Right atrium auricular region (tissue), 2 donors: ENCODE data around the gene NFE2L3. TPM values are rescaled to one million over a fixed set of nuclear protein-coding genes. Genes with fewer than 3 reads are reported as not detected.
"Not testable (repeated sequence)": the region's sequence is repeated elsewhere in the genome, so short reads cannot be mapped to it uniquely, and the experiment has no call there.

ENCODE experiments used
- DNase-seq: peaks from one replicate; pipeline ENCODE4 v3.0.0-alpha.2; 2019; ENCODE audit warnings: low spot score
- H3K27ac ChIP-seq, 2 donors: fragments of 200-600 bp; sonication (generic); 1 replicate in 1 of 2; 2 replicates in 1 of 2; pipeline ENCODE4 v1.5.1; 2016 to 2019
- H3K27me3 ChIP-seq, 2 donors: fragments of 200-600 bp; sonication (generic); one replicate each; pipeline versions ENCODE4 v1.5.1 to v1.6.0; 2017 to 2019
- H3K36me3 ChIP-seq: fragments of 200-600 bp; sonication (generic); one replicate; pipeline ENCODE4 v1.5.1; 2016
- H3K4me1 ChIP-seq, 2 donors: fragments of 200-600 bp; sonication (generic); one replicate each; pipeline versions ENCODE4 v1.5.1 to v1.6.0; 2017 to 2019
- H3K4me3 ChIP-seq, 2 donors: fragments of 200-600 bp; sonication (generic); 1 replicate in 1 of 2; 2 replicates in 1 of 2; pipeline ENCODE4 v1.5.1; 2017 to 2019; ENCODE audit warnings: mild to moderate bottlenecking in 1 of 2, moderate library complexity in 1 of 2
- H3K9me3 ChIP-seq, 2 donors: fragments of 200-600 bp; sonication (generic); one replicate each; pipeline ENCODE4 v1.5.1; 2019
- CTCF ChIP-seq, 2 donors: fragments of 200-600 bp; sonication (generic); IDR thresholded peaks; one replicate each; pipeline ENCODE4 v1.5.1; 2019; ENCODE audit warnings: antibody characterized with exemption in 2 of 2
- total RNA-seq, 2 donors: library from RNA; depleted of rRNA; stranded (reverse); fragments of >200 nt; gene quantifications; one replicate each; pipeline ENCODE4 v1.1.0, GENCODE V29; 2016

NFE2L3 gene
- total RNA-seq, 2 donors from 2014 or later = 0.63 to 1.8 TPM

GRCh38 chr7:26149391-26149977 lies 2.5 kb upstream of the NFE2L3 start:
- peaks cover 11 to 18% of the 10 kb centered on the region in 2 donors for H3K27me3 ChIP-seq

GRCh38 chr7:26151096-26151495 lies 902 bp upstream of the NFE2L3 start:
- TF ChIP-seq CTCF (IDR thresholded peaks at IDR 0.05) = no peak
- Histone ChIP-seq H3K4me3 (no peak overlapping the region), H3K9me3 (no peaks in the 10 kb centered on the region), H3K4me1 (peaks cover 0 to 18% of the 10 kb centered on the region in 2 donors), H3K27ac (no peak overlapping the region), H3K27me3 (peaks cover 11 to 18% of the 10 kb centered on the region in 2 donors), H3K36me3 (no peaks in the 10 kb centered on the region)
- no peak for DNase-seq

More at GRCh38 chr7:26149391-26149977, 2.5 kb upstream of the NFE2L3 start:
- Histone ChIP-seq H3K4me3 (no peak overlapping the region), H3K27ac (no peak overlapping the region), H3K36me3 (no peaks in the 10 kb centered on the region), H3K4me1 (peaks cover 0 to 13% of the 10 kb centered on the region in 2 donors), H3K9me3 (no peaks in the 10 kb centered on the region)
- no peak for TF ChIP-seq CTCF (IDR thresholded peaks at IDR 0.05)
- no peak for DNase-seq

- Histone ChIP-seq H3K9me3 (no peaks in the 10 kb centered on the region), H3K36me3 (no peaks in the 10 kb centered on the region), H3K4me1 (peaks cover 0 to 18% of the 10 kb centered on the region in 2 donors), H3K27me3 (peaks cover 11 to 18% of the 10 kb centered on the region in 2 donors), H3K4me3 (peak overlapping the region; percentile 43 to 55), H3K27ac (no peak overlapping the region)
- TF ChIP-seq CTCF (IDR thresholded peaks at IDR 0.05) = no peak
- no peak for DNase-seq
These were observed 397 bp upstream of the NFE2L3 start for GRCh38 chr7:26151650-26151952.

GRCh38 chr7:26152782-26153240 lies 813 bp downstream of the NFE2L3 start:
- H3K27ac ChIP-seq, DNase-seq, H3K9me3 ChIP-seq, H3K36me3 ChIP-seq: not testable (repeated sequence)
- Histone ChIP-seq H3K27me3 (peaks cover 11 to 18% of the 10 kb centered on the region in 2 donors), H3K4me3 (peak overlapping the region; percentile 43 to 55), H3K4me1 (peaks cover 0 to 18% of the 10 kb centered on the region in 2 donors)

- peak overlapping the region in 1 of 2 donors; percentile 55 for H3K4me3 ChIP-seq
- peaks cover 0 to 18% of the 10 kb centered on the region in 2 donors for H3K4me1 ChIP-seq
- TF ChIP-seq CTCF (IDR thresholded peaks at IDR 0.05) = no peak
- peaks cover 11 to 18% of the 10 kb centered on the region in 2 donors for H3K27me3 ChIP-seq
- H3K27ac ChIP-seq = no peak overlapping the region
- H3K36me3 ChIP-seq = no peaks in the 10 kb centered on the region
- H3K9me3 ChIP-seq = no peaks in the 10 kb centered on the region
- no peak for DNase-seq
These were observed 1.3 kb downstream of the NFE2L3 start for GRCh38 chr7:26153241-26153822.

- H3K9me3 ChIP-seq = no peaks in the 10 kb centered on the region
- H3K4me3 ChIP-seq = no peak overlapping the region
- no peak for TF ChIP-seq CTCF (IDR thresholded peaks at IDR 0.05)
- H3K27me3 ChIP-seq = peaks cover 11 to 18% of the 10 kb centered on the region in 2 donors
- H3K4me1 ChIP-seq = peaks cover 0 to 18% of the 10 kb centered on the region in 2 donors
- DNase-seq = no peak
- H3K36me3 ChIP-seq = no peaks in the 10 kb centered on the region
- no peak overlapping the region for H3K27ac ChIP-seq
These were observed 2.1 kb downstream of the NFE2L3 start for GRCh38 chr7:26153823-26154783.
